Measurements from ENCODE around the gene C12orf42.

- no peak for TF ChIP-seq CTCF (conservative IDR thresholded peaks at IDR 0.05)
- TF ChIP-seq EZH2 (IDR thresholded peaks at IDR 0.05; ENCODE audit: low read depth), result no peak
These were observed 28.0 kb upstream of the C12orf42 start for GRCh38 chr12:103523771-103524170.
